Measurements from ENCODE around the gene PRKCZ.

DNA sequence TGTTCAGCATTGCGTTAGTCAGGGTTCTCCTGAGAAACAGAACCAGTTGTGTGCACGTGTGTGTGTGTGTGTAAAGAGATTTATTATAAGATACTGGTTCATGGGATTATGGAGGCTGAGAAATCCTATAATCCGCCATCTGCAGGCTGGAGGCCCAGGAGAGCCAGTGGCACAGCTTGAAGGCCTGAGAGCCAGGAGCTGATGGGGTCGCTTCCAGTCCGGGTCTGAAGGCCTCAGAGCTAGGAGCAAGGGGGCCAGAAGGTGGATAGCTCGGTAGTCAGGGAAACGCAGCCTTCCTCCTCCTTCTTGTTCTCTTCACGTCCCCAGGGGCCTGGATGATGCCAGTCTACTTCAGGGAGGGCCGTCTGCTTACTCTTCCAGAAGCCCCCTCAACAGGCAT lies 106.7 kb downstream of the PRKCZ start:
- no peak for TF ChIP-seq ZNF274 (IDR thresholded peaks at IDR 0.05; ENCODE audit: low read depth, low read length)
- TF ChIP-seq YY1 (IDR thresholded peaks at IDR 0.05; ENCODE audit: insufficient read depth, insufficient read length): no peak
- no peak for TF ChIP-seq SUZ12 (IDR thresholded peaks at IDR 0.05; ENCODE audit: extremely low read depth, insufficient read depth, insufficient read length)

Data from NT2/D1 (cell line).